VCaP (cell line): ENCODE data around the gene TAGLN.

Source experiments
- H3K27ac ChIP-seq: fragments of 450-650 bp; 2 replicates; pipeline ENCODE4 v1.5.1; 2017
- CTCF ChIP-seq: fragments of 450-650 bp; conservative IDR thresholded peaks from 2 replicates; pipeline ENCODE4 v1.5.1; 2017; ENCODE audit warnings: mild to moderate bottlenecking, moderate library complexity

TAGLN gene

DNA sequence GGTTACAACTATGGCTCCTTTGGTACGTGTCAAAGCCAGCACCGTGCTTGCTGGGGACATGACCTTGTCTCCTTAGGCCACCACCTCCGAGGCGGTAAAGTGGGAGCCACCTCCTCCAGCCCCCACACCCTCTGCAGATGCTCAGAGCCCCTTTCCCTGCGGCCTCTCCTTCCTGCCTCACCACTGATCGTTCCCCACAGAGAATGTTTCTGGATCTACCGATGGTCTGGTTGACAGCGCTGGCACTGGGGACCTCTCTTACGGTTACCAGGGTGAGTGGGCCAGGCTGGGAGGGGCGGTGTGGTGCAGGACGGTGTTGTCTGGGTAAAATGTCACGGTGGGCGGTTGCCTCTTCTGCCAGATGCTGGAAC, 11.8 kb upstream of the TAGLN start:
- no peak for TF ChIP-seq CTCF

GRCh38 chr11:117187799-117188481, 11.2 kb upstream of the TAGLN start:
- no peak for TF ChIP-seq CTCF

More for the DNA sequence above, 11.8 kb upstream of the TAGLN start:
- H3K27ac ChIP-seq = no peak overlapping the region

DNA sequence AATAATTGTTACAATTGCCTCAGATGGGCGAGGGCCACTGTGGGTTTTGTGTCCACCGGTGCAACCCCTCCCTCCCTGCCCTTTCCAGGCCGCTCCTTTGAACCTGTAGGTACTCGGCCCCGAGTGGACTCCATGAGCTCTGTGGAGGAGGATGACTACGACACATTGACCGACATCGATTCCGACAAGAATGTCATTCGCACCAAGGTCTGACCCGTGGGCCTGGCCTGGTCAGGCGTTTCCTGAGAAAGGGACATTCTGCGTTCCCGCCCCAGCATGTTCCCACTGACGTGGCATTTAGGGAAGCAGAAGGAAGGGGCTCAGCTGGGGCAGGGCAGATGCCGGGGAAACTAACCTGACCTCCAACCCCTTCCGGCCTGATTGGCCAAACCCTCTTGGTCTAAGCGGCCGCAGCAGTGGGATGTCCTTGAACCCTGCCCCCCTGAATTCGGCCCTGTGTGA, 10.5 kb upstream of the TAGLN start:
- no peak overlapping the region for H3K27ac ChIP-seq
- TF ChIP-seq CTCF = no peak

More at GRCh38 chr11:117187799-117188481, 11.2 kb upstream of the TAGLN start:
- H3K27ac ChIP-seq = no peak overlapping the region

- no peak for TF ChIP-seq CTCF
- H3K27ac ChIP-seq = no peak overlapping the region
Measured at GRCh38 chr11:117189191-117189940, 9.8 kb upstream of the TAGLN start.

GRCh38 chr11:117189941-117190544, 9.1 kb upstream of the TAGLN start:
- no peak overlapping the region for H3K27ac ChIP-seq
- TF ChIP-seq CTCF = no peak

DNA sequence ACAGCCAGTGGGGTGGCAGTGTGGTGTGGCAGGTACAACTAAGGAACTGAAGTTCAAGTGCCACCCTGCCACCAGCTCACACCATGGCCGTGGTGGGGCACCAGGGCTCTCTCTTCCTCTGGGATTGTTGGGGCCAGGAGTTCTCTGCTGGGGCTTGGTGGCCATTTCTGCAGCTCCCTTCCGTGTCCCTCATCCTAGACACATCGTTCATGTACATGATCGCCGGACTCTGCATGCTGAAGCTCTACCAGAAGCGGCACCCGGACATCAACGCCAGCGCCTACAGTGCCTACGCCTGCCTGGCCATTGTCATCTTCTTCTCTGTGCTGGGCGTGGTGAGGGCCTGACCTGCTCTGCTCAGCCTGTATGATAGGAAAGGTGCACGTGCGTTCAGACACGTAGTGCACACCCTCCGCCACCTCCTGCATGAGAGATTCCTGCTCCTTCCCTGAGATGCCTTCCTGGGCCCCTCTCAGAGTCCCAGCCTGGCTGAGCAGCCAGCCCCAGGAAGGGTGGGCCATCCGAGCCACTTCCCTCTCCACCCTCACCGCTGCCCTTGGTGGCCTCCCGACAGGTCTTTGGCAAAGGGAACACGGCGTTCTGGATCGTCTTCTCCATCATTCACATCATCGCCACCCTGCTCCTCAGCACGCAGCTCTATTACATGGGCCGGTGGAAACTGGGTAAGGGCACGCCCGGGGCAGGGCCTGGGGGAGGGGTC, 7.3 kb upstream of the TAGLN start:
- H3K27ac ChIP-seq = no peak overlapping the region
- TF ChIP-seq CTCF = no peak

DNA sequence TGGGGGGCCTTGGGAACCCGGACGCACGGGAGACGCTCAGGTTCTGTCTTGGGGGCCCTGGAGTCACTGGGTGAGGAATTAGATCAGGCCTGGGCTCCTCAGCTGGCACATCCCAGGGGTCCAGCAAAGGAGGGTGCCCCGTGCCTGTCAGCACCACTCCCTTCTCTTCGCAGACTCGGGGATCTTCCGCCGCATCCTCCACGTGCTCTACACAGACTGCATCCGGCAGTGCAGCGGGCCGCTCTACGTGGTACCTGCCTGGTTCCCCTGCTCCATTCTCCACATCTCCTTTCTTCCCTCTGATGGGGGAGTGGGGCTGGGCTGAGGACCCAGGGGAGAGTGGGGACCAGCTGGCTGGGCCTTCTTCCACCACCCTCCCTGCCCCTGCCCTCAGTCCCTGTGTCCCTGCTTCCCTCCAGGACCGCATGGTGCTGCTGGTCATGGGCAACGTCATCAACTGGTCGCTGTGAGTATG, 6.7 kb upstream of the TAGLN start:
- H3K27ac ChIP-seq = no peak overlapping the region
- no peak for TF ChIP-seq CTCF
